ENCODE data around the gene CD27. TPM values are rescaled to one million over a fixed set of nuclear protein-coding genes. Genes with fewer than 3 reads are reported as not detected.

The CD27 gene
- total and polyA plus RNA-seq, 9 of the 15 experiments (the other 6 are each of a cell fraction or from before 2014, with no cell fraction given), result 0.24 TPM; not detected in 8

DNA sequence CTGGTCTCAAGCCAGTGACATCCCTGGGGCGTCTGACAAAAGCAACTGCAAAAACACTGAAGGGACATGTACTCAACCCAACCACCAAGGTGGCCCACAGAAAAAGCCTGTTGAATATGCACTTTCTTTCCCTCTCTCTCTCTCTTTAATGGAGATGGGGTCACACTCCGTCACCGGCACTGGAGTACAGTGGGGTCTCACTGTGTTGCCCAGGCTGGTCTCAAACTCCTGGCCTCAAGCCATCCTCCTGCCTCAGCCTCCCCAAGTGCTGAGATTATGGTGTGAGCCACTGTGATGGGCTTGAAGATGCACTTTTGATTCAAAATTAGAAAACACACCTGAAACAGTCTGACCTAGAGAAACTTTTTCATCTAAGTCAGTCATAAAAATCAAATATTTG, 7.2 kb upstream of the CD27 start:
- no peak overlapping the region for H2AFZ ChIP-seq (ENCODE audit: low read depth, low read length)
- H3K4me3 ChIP-seq, result no peak overlapping the region
- intact Hi-C loops (cut with micrococcal nuclease), result no loop called here
- no peak overlapping the region for H3K9ac ChIP-seq (ENCODE audit: insufficient read depth in 1 of 2, low read depth in 2 of 2, low read length in 2 of 2)
- in situ Hi-C loops (cut with MboI), result no loop called here
- H4K20me1 ChIP-seq (replicated peaks; ENCODE audit: control insufficient read depth, insufficient read depth, low read length), result no peaks in the 10 kb centered on the region
- H3K9me1 ChIP-seq (ENCODE audit: control insufficient read depth, insufficient read depth, low read length), result no peaks in the 10 kb centered on the region
- ChIA-PET POLR2A (no interaction called here), CTCF (ENCODE audit: low intra/inter-chr PET ratio) (no interaction called here)
- H3K79me2 ChIP-seq (ENCODE audit: control insufficient read depth, insufficient read depth, low read length), result no peaks in the 10 kb centered on the region
- no TSS peak for BruUV-seq (replicated peaks)
- ATAC-seq, result no peak
- H3K9me3 ChIP-seq (replicated peaks; ENCODE audit: control insufficient read depth, insufficient read depth, low read depth, low read length), result no peaks in the 10 kb centered on the region
- H3K27ac ChIP-seq (ENCODE audit: extremely low read depth, low read depth, low read length), result no peak overlapping the region
- H3K36me3 ChIP-seq (ENCODE audit: control insufficient read depth, insufficient read depth, low read length), result no peaks in the 10 kb centered on the region
- H3K4me2 ChIP-seq (ENCODE audit: insufficient read depth, low read length), result no peak overlapping the region
- no peak for FAIRE-seq
- no peaks in the 10 kb centered on the region; a peak in 2 of 5 replicates for H3K4me1 ChIP-seq (replicated peaks in 1 of 2; ENCODE audit: control insufficient read depth in 2 of 2, insufficient read depth in 2 of 2, low read length in 2 of 2)
- DNase-seq (ENCODE audit: extremely low read depth in 1 of 4, low spot score in 3 of 4), result no peak
- TF ChIP-seq ZNF133 (CRISPR knock-in tag; IDR thresholded peaks at IDR 0.05), result no peak
- WGBS (ENCODE audit: insufficient coverage, low coverage, missing lambda C conversion rate), result 67% methylated on average over 3 of the region's 3 CpGs
- no peaks in the 10 kb centered on the region for H3K27me3 ChIP-seq (ENCODE audit: control insufficient read depth in 2 of 2, insufficient read depth in 2 of 2, low read length in 2 of 2)

DNA sequence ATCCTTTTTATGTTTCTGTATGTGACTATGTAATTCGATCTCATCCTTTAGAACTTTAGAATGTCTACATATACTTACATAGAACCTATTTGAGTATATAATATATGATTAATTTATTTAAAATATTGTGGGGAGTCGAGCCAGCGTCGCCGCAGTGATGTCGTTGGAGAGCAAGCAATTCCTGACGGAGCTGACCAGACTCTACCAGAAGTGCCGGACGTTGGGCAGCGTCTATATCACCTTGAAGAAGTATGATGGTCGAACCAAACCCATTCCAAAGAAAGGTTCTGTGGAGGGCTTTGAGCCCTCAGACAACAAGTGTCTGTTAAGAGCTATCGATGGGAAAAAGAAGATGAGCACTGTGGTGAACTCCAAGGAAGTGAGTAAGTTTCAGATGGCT, 6.4 kb upstream of the CD27 start:
- in situ Hi-C loops (cut with MboI) (no loop called here), intact Hi-C loops (cut with micrococcal nuclease) (no loop called here)
- ATAC-seq, result no peak
- ChIA-PET CTCF (ENCODE audit: low intra/inter-chr PET ratio) (no interaction called here), POLR2A (interaction anchor here (0.6 to 2.5 kb wide), 3 partner anchors 14 to 45 kb away, joined by 3 to 14 read pairs (median 5); partner anchors contain the start of gene TAPBPL)
- Histone ChIP-seq H2AFZ (ENCODE audit: low read depth, low read length) (no peak overlapping the region), H3K27ac (ENCODE audit: extremely low read depth, low read depth, low read length) (no peak overlapping the region), H3K4me1 (replicated peaks in 1 of 2; ENCODE audit: control insufficient read depth in 2 of 2, insufficient read depth in 2 of 2, low read length in 2 of 2) (no peaks in the 10 kb centered on the region; a peak in 2 of 5 replicates), H3K9ac (ENCODE audit: insufficient read depth in 1 of 2, low read depth in 2 of 2, low read length in 2 of 2) (no peak overlapping the region), H3K79me2 (ENCODE audit: control insufficient read depth, insufficient read depth, low read length) (no peaks in the 10 kb centered on the region), H3K9me3 (replicated peaks; ENCODE audit: control insufficient read depth, insufficient read depth, low read depth, low read length) (no peaks in the 10 kb centered on the region), H3K36me3 (ENCODE audit: control insufficient read depth, insufficient read depth, low read length) (no peaks in the 10 kb centered on the region), H3K27me3 (ENCODE audit: control insufficient read depth in 2 of 2, insufficient read depth in 2 of 2, low read length in 2 of 2) (no peaks in the 10 kb centered on the region), H3K9me1 (ENCODE audit: control insufficient read depth, insufficient read depth, low read length) (no peaks in the 10 kb centered on the region), H3K4me3 (no peak overlapping the region), H4K20me1 (replicated peaks; ENCODE audit: control insufficient read depth, insufficient read depth, low read length) (no peaks in the 10 kb centered on the region), H3K4me2 (ENCODE audit: insufficient read depth, low read length) (no peak overlapping the region)
- DNase-seq (ENCODE audit: extremely low read depth in 1 of 4, low spot score in 3 of 4), result no peak
- TF ChIP-seq GTF2E2 (tag; IDR thresholded peaks at IDR 0.05) (no peak), POLR2G (IDR thresholded peaks at IDR 0.05; ENCODE audit: low read depth, low read length) (no peak), RAD51 (IDR thresholded peaks at IDR 0.05; ENCODE audit: borderline replicate concordance, low read depth) (no peak), SMARCA4 (IDR thresholded peaks at IDR 0.05) (no peak), HLTF (IDR thresholded peaks at IDR 0.05) (no peak), MTF1 (CRISPR knock-in tag; IDR thresholded peaks at IDR 0.05; ENCODE audit: borderline replicate concordance) (no peak), PTRF (tag; IDR thresholded peaks at IDR 0.05) (no peak), ELF4 (CRISPR knock-in tag; IDR thresholded peaks at IDR 0.05) (no peak), CHD1 (IDR thresholded peaks at IDR 0.05; ENCODE audit: low read length) (no peak), ZNF408 (CRISPR knock-in tag; IDR thresholded peaks at IDR 0.05; ENCODE audit: low read depth) (no peak), CBFA2T2 (conservative IDR thresholded peaks at IDR 0.05) (no peak), RB1 (IDR thresholded peaks at IDR 0.05; ENCODE audit: low read depth) (no peak), KLF6 (CRISPR knock-in tag; IDR thresholded peaks at IDR 0.05; ENCODE audit: borderline replicate concordance) (no peak), NONO (IDR thresholded peaks at IDR 0.05; ENCODE audit: low read depth in 2 of 2, low read length in 1 of 2) (no peak), EHMT2 (IDR thresholded peaks at IDR 0.05) (no peak), TCF3 (CRISPR knock-in tag; IDR thresholded peaks at IDR 0.05) (no peak), SNRNP70 (optimal IDR thresholded peaks at IDR 0.05; ENCODE audit: low read depth, low read length) (no peak)
- TF ChIP-seq, protein P1, sequence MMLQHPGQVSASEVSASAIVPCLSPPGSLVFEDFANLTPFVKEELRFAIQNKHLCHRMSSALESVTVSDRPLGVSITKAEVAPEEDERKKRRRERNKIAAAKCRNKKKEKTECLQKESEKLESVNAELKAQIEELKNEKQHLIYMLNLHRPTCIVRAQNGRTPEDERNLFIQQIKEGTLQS (IDR thresholded peaks at IDR 0.05), result no peak
- TF ChIP-seq, protein P1 (CRISPR knock-in tag; conservative IDR thresholded peaks at IDR 0.05), result no peak
- FAIRE-seq, result no peak
- 64% methylated on average over 12 of the region's 12 CpGs for WGBS (ENCODE audit: insufficient coverage, low coverage, missing lambda C conversion rate)
- BruUV-seq (replicated peaks), result no TSS peak

Data from K562 (cell line).